Coronary artery (tissue), 2 donors: ENCODE results near the gene VWA8.
"Not testable (repeated sequence)": the region's sequence is repeated elsewhere in the genome, so short reads cannot be mapped to it uniquely, and the experiment has no call there.

Source experiments
- DNase-seq: peaks from one replicate; pipeline ENCODE4 v3.0.0-alpha.2; 2017; ENCODE audit warnings: low spot score
- H3K27ac ChIP-seq, 2 donors: fragments of 200-600 bp; sonication (generic); one replicate each; pipeline ENCODE4 v1.5.1; 2016 to 2019
- H3K4me3 ChIP-seq: fragments of 200-600 bp; sonication (generic); 2 replicates; pipeline ENCODE4 v1.5.1; 2016; ENCODE audit warnings: mild to moderate bottlenecking, moderate library complexity
- TF ChIP-seq, protein P1 (sequence below): fragments of 200-600 bp; sonication (generic); IDR thresholded peaks from one replicate; pipeline ENCODE4 v1.5.1; 2019; ENCODE audit warnings: antibody characterized with exemption

VWA8 gene

DNA sequence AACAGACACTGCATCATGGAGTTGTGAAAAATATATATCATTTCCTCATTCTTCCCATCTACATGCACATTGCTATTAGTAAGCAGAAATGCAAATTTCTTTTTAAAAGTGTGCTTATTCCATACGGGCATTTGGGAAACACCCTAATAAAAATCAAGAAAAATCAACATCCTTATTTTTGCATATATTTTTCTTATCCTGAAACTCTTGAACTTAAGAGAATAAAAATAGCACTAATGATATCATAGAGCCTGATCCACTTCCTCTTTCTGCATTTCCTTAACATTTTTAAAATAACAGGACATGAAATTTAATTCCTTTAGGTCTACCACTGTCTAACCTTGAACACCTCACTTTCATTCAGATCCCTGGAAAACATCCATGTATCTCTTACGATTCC lies 123.3 kb downstream of the VWA8 start:
- H3K4me3 ChIP-seq, result no peak overlapping the region
- no peak overlapping the region for H3K27ac ChIP-seq
- no peak for DNase-seq
- TF ChIP-seq, protein P1, sequence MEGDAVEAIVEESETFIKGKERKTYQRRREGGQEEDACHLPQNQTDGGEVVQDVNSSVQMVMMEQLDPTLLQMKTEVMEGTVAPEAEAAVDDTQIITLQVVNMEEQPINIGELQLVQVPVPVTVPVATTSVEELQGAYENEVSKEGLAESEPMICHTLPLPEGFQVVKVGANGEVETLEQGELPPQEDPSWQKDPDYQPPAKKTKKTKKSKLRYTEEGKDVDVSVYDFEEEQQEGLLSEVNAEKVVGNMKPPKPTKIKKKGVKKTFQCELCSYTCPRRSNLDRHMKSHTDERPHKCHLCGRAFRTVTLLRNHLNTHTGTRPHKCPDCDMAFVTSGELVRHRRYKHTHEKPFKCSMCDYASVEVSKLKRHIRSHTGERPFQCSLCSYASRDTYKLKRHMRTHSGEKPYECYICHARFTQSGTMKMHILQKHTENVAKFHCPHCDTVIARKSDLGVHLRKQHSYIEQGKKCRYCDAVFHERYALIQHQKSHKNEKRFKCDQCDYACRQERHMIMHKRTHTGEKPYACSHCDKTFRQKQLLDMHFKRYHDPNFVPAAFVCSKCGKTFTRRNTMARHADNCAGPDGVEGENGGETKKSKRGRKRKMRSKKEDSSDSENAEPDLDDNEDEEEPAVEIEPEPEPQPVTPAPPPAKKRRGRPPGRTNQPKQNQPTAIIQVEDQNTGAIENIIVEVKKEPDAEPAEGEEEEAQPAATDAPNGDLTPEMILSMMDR, result no peak

DNA sequence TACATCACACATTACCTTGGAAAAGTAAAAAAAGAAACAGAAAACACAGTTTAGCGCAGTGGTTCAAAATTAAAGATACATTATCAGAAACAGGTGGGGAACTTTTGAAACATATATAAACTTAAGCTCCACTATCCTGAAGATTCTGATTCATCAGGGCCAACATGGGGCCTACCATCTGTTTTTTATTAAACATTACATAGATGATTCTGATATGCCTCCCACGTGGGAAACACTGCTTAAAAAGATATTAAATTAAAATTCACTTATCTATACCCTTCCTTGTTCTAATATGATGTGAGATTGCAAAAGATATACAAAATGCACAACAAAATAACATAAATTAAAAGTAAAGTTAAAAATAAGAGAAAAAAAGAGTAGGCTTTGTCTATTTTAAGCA lies 125.0 kb downstream of the VWA8 start:
- Histone ChIP-seq H3K27ac (no peak overlapping the region), H3K4me3 (no peak overlapping the region)
- TF ChIP-seq, protein P1, result no peak
- no peak for DNase-seq

GRCh38 chr13:41834697-41835096 lies 126.2 kb downstream of the VWA8 start:
- DNase-seq, H3K4me3 ChIP-seq, H3K27ac ChIP-seq: not testable (repeated sequence)

- TF ChIP-seq, protein P1, result no peak
- Histone ChIP-seq H3K4me3 (no peak overlapping the region), H3K27ac (no peak overlapping the region)
- DNase-seq, result no peak
Measured at GRCh38 chr13:41833831-41834230, 127.1 kb downstream of the VWA8 start.

DNA sequence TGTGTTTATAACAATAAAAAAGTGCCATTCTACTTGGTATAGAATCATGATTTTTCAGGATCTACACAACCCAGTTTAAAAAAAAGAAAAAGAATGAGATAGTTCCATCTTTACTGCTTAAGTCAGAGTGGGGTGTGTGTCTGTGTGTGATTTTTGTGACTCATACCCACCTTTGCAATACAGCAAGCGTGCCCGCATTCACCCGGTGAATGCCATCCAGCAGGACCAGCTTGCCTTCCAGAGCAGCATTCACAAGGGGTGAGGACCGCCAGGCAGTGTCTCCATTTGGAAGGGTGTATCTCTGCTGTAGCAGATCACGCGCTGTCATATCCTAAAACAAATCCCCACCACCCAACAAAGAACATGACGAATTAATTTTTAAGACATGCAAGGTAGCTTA lies 127.7 kb downstream of the VWA8 start:
- H3K27ac ChIP-seq, result no peak overlapping the region
- DNase-seq, result no peak
- no peak overlapping the region for H3K4me3 ChIP-seq
- TF ChIP-seq, protein P1, result no peak

- H3K4me3 ChIP-seq, result no peak overlapping the region
- TF ChIP-seq, protein P1, result no peak
- no peak for DNase-seq
- peak overlapping the region; percentile 18 to 39 for H3K27ac ChIP-seq
Measured at GRCh38 chr13:41827507-41828213, 133.2 kb downstream of the VWA8 start.

DNA sequence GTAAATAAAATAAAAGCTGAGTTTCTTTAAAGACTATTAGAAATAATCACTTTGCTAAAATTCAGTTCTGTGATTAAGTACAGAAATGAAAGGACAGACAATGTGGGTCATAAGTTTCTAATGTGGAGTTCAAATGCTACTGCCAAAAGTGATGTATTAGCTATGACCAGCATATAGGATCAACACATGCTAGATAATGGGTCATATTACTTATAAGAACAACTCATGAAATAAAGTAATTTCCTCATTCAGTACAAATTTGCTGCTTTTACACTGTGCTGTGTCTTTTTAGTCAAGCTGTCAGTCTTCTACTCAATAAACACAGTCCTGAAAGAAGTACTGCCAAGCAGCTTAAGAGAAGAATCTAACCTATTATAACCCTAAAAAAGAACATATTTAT lies 135.2 kb downstream of the VWA8 start:
- DNase-seq, result no peak
- Histone ChIP-seq H3K27ac (no peak overlapping the region), H3K4me3 (no peak overlapping the region)
- TF ChIP-seq, protein P1, result no peak
